BE2C (cell line): ENCODE data around the gene HDAC4.

Source experiments
- DNase-seq: peaks from one replicate; pipeline ENCODE4 v3.0.0-alpha.2; 2020
- H3K27me3 ChIP-seq: fragments of 250-450 bp; sonication (Bioruptor Pico); 2 replicates; pipeline ENCODE4 v1.5.1; 2020; ENCODE audit warnings: mild to moderate bottlenecking
- H3K36me3 ChIP-seq: fragments of 250-450 bp; sonication (Bioruptor Pico); 2 replicates; pipeline ENCODE4 v1.5.1; 2020; ENCODE audit warnings: mild to moderate bottlenecking
- H3K4me1 ChIP-seq: fragments of 250-450 bp; sonication (Bioruptor Pico); 2 replicates; pipeline ENCODE4 v1.5.1; 2020
- H3K4me3 ChIP-seq: 2 replicates; pipeline ENCODE4 v1.5.1; 2011; ENCODE audit warnings: low read depth, low read length
- H3K9me3 ChIP-seq: fragments of 250-450 bp; sonication (Bioruptor Pico); 2 replicates; pipeline ENCODE4 v1.5.1; 2020
- CTCF ChIP-seq: IDR thresholded peaks from 2 replicates; pipeline ENCODE4 v1.5.1; 2012; ENCODE audit warnings: mild to moderate bottlenecking, low read depth, low read length

HDAC4 gene

DNA sequence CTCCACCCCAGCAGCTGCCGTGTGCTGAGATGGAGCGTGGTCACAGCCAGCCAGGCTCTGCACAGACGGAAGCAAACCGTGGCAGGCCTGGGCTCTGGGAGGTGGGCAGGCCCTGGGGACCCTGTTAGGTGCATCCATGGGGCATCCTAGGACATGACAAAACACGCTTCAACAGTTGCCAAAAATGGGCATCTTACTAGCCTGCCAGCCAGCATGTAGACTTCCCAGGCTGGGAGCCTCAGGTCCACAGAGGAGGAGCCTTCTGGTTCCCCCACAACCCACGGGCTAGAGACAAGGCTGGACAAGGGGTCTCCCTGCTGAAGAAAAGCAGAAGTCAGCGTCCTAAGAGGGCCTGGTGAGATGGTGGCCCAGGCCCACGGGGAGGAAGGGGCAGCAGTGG lies 139.5 kb downstream of the HDAC4 start:
- peaks cover 32% of the 10 kb centered on the region for H3K4me1 ChIP-seq
- TF ChIP-seq CTCF, result no peak

DNA sequence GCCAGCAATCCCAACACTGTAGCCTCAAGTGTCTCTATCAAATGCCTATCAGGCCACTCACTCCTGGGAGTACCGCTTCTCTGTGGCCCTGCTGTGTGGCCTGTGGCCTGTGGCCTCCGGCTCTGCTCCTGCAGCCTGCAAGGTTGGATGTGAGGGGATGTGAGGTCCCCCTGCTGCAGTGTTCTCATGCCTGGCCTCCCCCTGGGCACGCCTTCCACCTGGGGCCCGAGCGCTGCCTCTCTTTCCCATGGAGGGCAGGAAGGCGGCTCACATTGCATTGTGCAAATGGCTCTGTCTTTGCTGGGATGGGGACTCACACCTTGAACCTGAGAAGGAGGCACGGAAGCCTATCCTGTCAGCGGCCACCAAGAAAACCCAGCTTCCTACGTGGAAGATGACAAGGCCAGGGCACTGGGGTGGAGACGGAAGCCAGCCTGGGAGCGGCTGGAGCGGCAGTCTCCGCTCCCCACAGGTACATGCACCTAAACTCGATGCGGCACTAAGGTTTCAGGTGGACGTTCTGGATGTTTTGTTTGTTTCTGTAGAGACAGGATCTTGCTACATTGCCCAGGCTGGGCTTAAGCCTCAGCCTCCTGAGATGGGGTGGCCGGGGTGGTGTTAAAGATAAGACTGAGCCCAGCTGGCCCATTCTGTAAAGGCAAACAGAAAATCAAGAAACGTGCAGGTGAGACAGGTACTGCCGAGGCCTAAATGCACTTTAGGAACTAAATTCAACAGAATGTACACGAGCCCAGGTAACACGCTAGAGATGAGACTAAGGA lies 140.1 kb downstream of the HDAC4 start:
- Histone ChIP-seq H3K36me3 (no peaks in the 10 kb centered on the region), H3K4me1 (peaks cover 36% of the 10 kb centered on the region), H3K27me3 (no peaks in the 10 kb centered on the region), H3K9me3 (no peaks in the 10 kb centered on the region), H3K4me3 (no peak overlapping the region)
- DNase-seq, result no peak
- no peak for TF ChIP-seq CTCF

More for the DNA sequence above, 139.5 kb downstream of the HDAC4 start:
- Histone ChIP-seq H3K36me3 (no peaks in the 10 kb centered on the region), H3K27me3 (no peaks in the 10 kb centered on the region), H3K4me3 (no peak overlapping the region), H3K9me3 (no peaks in the 10 kb centered on the region)
- DNase-seq, result no peak

GRCh38 chr2:239259603-239260298 lies 141.1 kb downstream of the HDAC4 start:
- Histone ChIP-seq H3K4me3 (no peak overlapping the region), H3K36me3 (no peaks in the 10 kb centered on the region), H3K27me3 (no peaks in the 10 kb centered on the region), H3K4me1 (peaks cover 36% of the 10 kb centered on the region), H3K9me3 (no peaks in the 10 kb centered on the region)
- no peak for TF ChIP-seq CTCF
- no peak for DNase-seq

DNA sequence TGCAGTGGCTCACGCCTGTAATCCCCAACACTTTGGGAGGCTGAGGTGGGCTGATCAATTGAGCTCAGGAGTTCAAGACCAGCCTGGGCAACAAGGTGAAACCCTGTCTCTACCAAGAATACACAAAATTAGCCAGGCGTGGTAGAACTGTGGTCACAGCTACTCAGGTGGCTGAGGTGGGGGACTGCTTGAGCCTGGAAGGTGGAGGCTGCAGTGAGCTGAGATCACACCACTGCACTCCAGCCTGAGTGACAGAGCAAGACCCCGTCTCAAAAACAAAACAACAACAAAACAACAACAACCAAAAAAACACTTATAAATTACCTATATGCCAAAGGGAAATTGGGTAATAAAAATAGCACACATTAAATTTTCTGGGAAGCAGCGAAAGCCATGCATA lies 141.6 kb downstream of the HDAC4 start:
- no peaks in the 10 kb centered on the region for H3K9me3 ChIP-seq
- TF ChIP-seq CTCF, result no peak
- H3K36me3 ChIP-seq, result no peaks in the 10 kb centered on the region
- no peak for DNase-seq
- peaks cover 30% of the 10 kb centered on the region for H3K4me1 ChIP-seq
- no peak overlapping the region for H3K4me3 ChIP-seq
- H3K27me3 ChIP-seq, result no peaks in the 10 kb centered on the region

DNA sequence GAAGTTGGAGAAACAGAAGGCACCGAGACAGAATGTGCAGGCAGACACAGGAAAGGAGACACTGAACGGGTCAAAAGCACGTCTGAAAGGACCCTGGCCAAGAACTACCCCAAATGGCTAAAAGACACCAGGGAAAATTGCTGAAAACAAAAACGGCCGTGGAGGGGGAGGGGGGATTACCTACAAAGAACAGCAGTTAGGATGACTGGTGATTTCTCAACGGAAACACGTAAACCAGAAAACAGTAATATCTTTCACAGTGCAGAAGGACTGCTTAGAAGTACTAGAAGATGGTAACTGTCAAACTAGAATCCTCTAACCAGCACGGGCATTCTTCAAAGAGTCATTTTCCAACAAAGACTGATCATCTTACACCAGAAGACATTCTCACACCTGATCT lies 142.6 kb downstream of the HDAC4 start:
- no peak for TF ChIP-seq CTCF
- no peaks in the 10 kb centered on the region for H3K36me3 ChIP-seq
- H3K4me1 ChIP-seq, result peaks cover 29% of the 10 kb centered on the region
- DNase-seq, result no peak
- no peaks in the 10 kb centered on the region for H3K9me3 ChIP-seq
- no peaks in the 10 kb centered on the region for H3K27me3 ChIP-seq
- no peak overlapping the region for H3K4me3 ChIP-seq

- H3K36me3 ChIP-seq, result no peaks in the 10 kb centered on the region
- no peaks in the 10 kb centered on the region for H3K9me3 ChIP-seq
- no peaks in the 10 kb centered on the region for H3K27me3 ChIP-seq
- no peak overlapping the region for H3K4me3 ChIP-seq
- no peak for DNase-seq
- H3K4me1 ChIP-seq, result peaks cover 28% of the 10 kb centered on the region
- TF ChIP-seq CTCF, result no peak
These were observed 143.3 kb downstream of the HDAC4 start for GRCh38 chr2:239257511-239257937.
